HG03439 (cell line): ENCODE data around the gene ZNF567.

Experiments
- ATAC-seq: cut with Tn5 transposase; IDR thresholded peaks from one replicate; pipeline ENCODE4 v1.9.1; 2021; ENCODE audit warnings: mild to moderate bottlenecking, moderate library complexity; ENCODE audit not compliant: unreplicated experiment

The ZNF567 gene

DNA sequence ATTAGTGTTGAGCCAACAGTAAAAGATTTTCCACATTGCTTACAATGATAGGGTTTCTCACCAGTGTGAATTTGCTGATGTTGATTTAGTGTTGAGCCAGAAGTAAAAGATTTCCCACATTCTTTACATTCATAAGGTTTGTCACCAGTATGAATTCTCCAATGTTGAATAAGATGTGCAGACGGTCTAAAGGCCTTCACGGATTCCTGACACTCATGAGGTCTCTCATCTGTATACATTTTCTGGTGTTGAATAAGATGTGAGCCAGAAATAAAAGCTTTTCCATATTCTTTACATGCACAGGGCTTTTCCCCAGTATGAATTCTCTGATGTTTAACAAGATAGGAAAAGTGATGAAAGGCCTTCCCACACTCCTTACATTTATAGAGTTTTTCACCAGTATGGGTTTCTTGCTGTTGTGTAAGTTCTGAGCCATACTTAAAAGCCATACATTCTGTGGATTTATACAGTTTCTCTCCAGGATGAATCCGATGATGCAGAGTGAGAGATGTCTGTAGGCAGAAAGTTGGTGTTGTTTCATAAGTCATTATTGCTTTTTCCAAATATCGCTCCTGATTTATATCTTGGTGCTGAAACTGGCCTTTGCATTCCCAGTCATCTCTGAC lies 62.8 kb downstream of the ZNF567 start:
- no peak for ATAC-seq
